22Rv1 (cell line): Measurements from ENCODE around the gene STX18.

Source experiments
- CTCF ChIP-seq: fragments of 450-650 bp; IDR thresholded peaks from 2 replicates; pipeline ENCODE4 v1.5.1; 2017; ENCODE audit warnings: mild to moderate bottlenecking
- ZFX ChIP-seq: fragments of 450-650 bp; IDR thresholded peaks from 2 replicates; pipeline ENCODE4 v1.6.1; 2017; ENCODE audit warnings: antibody characterized with exemption, borderline replicate concordance

GRCh38 chr4:4428966-4429875 is 112.6 kb downstream of the STX18 start:
- no peak for TF ChIP-seq CTCF
- TF ChIP-seq ZFX = no peak
